NAMALWA (cell line): ENCODE data around the gene CAMTA2.

Experiments
- DNase-seq: peaks from one replicate; pipeline ENCODE4 v3.0.0-alpha.2; 2015; ENCODE audit warnings: low spot score

CAMTA2 gene

GRCh38 chr17:4967539-4968485, 19.7 kb downstream of the CAMTA2 start, which contains the start of gene SPAG7:
SPAG7 (minus strand) TSS chr17:4967817; CDS start chr17:4967804, 13 bp downstream.
- peak; percentile 87 for DNase-seq

DNA sequence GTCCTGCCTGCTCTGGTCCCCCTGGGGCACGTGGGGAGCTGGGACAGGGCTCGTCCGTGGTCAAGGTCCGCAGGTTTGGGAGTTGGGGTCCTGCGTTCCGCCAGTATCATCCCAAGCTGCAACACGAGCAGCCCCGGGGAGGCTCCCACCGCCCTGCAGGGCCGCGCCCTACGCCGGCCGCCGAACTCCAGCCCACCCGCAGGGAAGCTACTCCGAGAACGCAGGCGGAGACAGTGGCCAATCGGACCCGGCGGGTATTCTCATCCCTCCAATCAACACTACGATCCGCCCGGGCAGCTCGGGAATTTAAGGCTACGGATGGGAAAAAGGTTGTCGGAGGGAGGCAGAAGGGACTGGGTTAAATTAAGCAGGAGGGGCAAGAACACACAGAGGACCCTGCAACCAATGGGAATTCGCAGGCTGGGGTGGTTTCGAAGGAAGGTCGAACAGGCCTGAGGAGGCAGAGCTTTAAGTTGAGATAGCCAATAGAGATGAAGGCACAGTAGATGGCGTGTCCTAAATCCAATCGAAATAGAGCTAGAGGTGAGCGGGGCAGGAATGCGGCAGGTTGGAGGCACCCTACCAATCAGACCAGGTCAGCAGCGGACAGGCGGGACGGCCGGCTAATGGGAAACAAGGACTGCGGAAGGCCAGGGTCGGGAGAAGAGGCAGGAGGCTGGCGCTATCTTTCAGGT, 20.5 kb downstream of the CAMTA2 start:
- DNase-seq: peak; percentile 95

- DNase-seq: no peak
Measured at GRCh38 chr17:4965311-4965986, 22.0 kb downstream of the CAMTA2 start.

DNA sequence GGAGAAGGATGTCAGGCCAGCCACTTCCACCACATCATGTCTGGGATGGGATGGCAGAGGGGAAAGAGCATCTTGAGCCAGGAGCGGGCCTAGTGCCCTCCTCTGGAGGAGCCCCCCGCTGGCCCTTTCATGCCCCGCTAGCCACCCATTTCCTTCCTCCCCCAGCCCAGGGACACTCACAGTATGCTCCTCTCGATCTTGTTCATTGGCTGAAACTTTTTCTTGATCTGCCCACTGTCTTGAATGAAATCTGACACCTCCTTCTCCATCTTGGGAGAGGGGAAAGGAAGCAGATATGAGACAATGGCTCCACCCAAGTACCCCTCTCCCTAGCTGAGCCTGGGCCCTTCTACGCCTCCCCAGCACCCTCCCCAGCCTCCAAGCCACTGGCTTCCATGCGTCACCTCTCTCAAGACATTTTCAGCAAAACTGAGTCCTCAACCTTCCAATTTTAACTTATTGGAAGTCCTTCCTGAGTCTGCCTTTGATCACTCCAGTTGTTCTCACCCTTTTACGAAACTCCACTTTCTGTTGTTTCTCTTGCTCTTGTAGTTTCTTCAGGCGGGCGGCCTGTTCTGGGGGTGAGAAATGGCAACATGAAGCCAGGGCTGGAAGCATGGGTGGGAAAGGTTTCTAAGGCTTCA, 27.1 kb downstream of the CAMTA2 start:
- no peak for DNase-seq

DNA sequence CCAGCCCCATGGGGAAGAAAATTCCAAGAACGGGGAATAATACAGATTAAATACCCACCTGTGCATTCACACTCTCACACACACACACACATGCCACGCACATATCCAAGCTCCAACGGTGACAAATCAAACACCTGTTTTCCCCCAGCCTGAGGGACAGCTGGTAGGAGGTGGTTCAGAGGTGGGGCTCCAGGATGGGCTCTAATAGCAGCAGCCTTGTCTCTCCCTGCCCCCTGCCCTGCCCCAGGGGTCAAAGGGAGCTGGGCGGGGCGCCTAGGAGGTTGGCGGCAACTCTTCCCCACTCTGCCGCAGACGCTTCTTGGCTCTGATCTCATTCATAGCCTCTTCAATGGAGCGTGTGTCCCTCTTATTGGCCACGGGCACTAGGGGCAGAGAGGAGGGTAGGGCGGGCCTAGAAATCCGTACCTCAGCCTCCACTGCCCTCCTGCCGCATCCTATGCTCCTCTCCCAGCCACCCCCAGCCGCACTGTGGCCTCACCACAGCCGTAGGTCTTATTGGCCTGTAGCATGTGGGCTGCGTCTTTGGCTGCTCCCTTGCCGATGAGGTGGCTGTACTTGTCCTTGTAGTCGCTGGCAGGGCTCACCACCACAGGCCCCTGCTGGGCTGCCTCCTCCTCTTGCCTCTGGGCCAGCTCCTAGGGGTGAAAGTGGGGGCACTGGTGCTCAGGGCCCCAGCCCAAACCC, 28.1 kb downstream of the CAMTA2 start:
- no peak for DNase-seq

DNA sequence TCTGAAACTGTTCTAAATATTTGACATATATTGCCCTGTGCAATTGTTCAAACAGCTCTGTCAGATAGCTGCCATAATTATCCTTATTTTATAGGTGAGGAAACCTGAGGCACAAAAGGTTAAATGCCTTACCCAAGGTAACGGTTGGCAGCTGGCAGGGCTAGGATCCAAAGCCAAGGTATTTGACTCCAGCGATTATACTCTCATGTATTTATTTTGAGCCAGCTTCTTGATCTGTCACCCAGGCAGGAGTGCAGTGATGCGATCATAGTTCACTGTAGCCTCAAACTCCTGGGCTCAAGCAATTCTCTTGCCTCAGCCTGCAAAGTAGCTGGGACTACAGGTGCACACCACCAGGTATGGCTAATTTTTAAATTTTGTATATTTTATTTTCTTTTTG, 29.4 kb downstream of the CAMTA2 start:
- no peak for DNase-seq

DNA sequence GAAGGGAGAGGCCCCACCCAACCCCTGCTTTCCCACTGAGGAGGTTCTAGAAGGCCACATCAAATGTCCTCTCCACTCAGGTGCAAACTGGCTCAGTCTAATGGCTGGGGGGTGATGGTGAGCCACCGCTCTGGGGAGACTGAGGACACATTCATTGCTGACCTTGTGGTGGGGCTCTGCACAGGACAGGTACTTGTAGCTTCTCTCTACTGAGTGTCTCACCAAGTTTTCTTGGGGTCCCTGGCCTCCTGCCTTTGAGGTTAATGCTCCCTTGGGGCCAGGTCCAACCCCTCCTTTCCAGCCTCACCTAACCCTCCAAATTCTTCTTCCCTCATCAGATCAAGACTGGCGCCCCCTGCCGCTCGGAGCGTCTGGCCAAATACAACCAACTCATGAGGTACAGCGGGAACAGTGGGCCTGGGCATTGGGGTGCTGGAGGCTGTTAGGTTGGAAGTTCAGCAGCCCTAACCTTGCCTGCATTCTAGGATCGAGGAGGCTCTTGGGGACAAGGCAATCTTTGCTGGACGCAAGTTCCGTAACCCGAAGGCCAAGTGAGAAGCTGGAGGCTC, 30.9 kb downstream of the CAMTA2 start:
- no peak for DNase-seq

GRCh38 chr17:4955091-4955490, 32.4 kb downstream of the CAMTA2 start:
- no peak for DNase-seq

GRCh38 chr17:4953451-4953961, 34.0 kb downstream of the CAMTA2 start:
- no peak for DNase-seq

DNA sequence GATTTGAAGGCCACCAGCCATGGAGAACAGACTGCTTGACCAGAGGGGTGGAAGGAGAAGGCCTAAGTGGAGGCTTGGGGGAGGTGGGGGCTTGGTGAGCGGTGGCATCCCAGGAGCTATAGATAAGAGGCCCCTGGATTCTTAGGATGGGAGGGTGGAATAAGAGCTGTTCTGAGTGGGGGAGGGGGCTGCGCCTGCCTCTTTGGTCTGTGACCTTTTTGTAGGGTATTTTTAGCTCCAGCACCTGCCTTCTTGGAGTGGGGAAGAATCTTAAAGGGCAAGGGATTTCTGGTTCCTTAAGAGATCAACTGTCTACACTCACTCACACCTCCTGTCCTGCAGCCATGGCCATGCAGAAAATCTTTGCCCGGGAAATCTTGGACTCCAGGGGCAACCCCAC, 36.0 kb downstream of the CAMTA2 start:
- DNase-seq: no peak

DNA sequence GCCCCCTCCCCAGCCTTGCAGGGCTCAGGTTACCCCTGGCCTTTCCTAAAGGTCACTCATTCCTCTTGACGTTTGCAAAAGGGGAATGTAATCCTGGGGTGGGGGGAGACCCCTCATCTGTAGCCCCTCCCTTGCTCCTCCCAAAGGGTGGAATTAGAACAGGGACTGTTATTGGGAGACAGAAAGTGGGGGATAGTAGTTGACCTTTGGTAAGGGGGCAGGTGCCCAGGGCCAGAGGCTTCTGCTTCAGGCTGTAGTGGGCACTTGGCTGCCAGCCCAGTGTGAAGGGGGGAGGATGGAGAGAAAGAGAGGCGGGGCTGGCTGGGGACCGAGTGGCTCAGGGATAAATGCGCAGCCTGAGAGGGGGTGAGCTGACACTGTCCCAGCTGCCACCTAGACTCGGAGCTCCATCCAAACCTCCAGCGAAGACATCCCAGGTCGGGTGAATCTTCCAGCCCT, 36.7 kb downstream of the CAMTA2 start, which contains the start of gene ENO3:
ENO3 (plus strand) TSS at position 374 of the 459 bp plus-strand sequence. CDS start 711 bp downstream, outside the sequence.
- DNase-seq: no peak

GRCh38 chr17:4950075-4950745, 37.3 kb downstream of the CAMTA2 start:
- DNase-seq: peak; percentile 35

GRCh38 chr17:4949321-4950074, 38.0 kb downstream of the CAMTA2 start:
- DNase-seq: peak; percentile 84

GRCh38 chr17:4948931-4949320, 38.5 kb downstream of the CAMTA2 start:
- DNase-seq: peak; percentile 72

- peak; percentile 89 for DNase-seq
Measured at GRCh38 chr17:4948166-4948930, 39.1 kb downstream of the CAMTA2 start, which contains the start of gene PFN1. PFN1 (minus strand) TSS chr17:4948530; CDS start chr17:4948394, 136 bp downstream.

GRCh38 chr17:4947411-4948165, 39.9 kb downstream of the CAMTA2 start:
- DNase-seq: peak; percentile 41

GRCh38 chr17:4947010-4947410, 40.5 kb downstream of the CAMTA2 start:
- no peak for DNase-seq
